ENCODE measurements around the gene FRMD8. TPM values are rescaled to one million over a fixed set of nuclear protein-coding genes. Genes with fewer than 3 reads are reported as not detected.
A peak's percentile ranks its signal among the peaks of the same experiment; 100 is the strongest.
"Not testable (repeated sequence)": the region's sequence is repeated elsewhere in the genome, so short reads cannot be mapped to it uniquely, and the experiment has no call there.

The FRMD8 gene
- total RNA-seq, 5 donors from 2014 or later (not counting 1 experiment from before 2014, with no cell fraction given) = 35.6 to 79.1 (median 77.8) TPM

GRCh38 chr11:65448418-65449105 is 62.1 kb downstream of the FRMD8 start:
- H3K4me1 Mint-ChIP-seq = peaks cover 6 to 19% (median 13%) of the 10 kb centered on the region in 3 donors
- H3K36me3 Mint-ChIP-seq = peaks cover 7% of the 10 kb centered on the region
- 57% methylated on average over 1 of the region's 3 CpGs for WGBS (ENCODE audit: insufficient coverage)
- no peaks in the 10 kb centered on the region for H3K27me3 Mint-ChIP-seq
- POLR2A ChIA-PET = no interaction called here
- H3K9me3 Mint-ChIP-seq = peaks cover 0 to 3% (median 0%) of the 10 kb centered on the region in 3 donors
- H3K27ac Mint-ChIP-seq = peak overlapping the region; percentile 1 to 52
- CTCF ChIA-PET = interaction anchor here in 1 of 2 donors (0.6 kb wide), 1 partner anchor 10 kb away, joined by 3 read pairs; no protein-coding TSS in a partner anchor
- Histone ChIP-seq H3K4me1 (ENCODE audit: control insufficient read depth in 1 of 2, extremely low read depth in 1 of 2, insufficient read depth in 2 of 2, low read length in 2 of 2) (peaks cover 0 to 8% of the 10 kb centered on the region in 2 experiments), H3K9me3 (no peaks in the 10 kb centered on the region), H3K4me3 (ENCODE audit: control insufficient read depth in 1 of 2, extremely low read depth in 1 of 2, low read length in 1 of 2) (no peak overlapping the region), H3K27ac (ENCODE audit: low read length) (no peak overlapping the region), H3K36me3 (ENCODE audit: control insufficient read depth in 2 of 2, extremely low read depth in 1 of 2, insufficient read depth in 1 of 2, low read length in 1 of 2) (peaks cover 0 to 22% of the 10 kb centered on the region in 2 donors), H3K27me3 (replicated peaks in 1 of 2; ENCODE audit: control insufficient read depth in 2 of 2, extremely low read depth in 1 of 2, insufficient read depth in 2 of 2, low read length in 1 of 2) (no peaks in the 10 kb centered on the region)
- H3K4me3 Mint-ChIP-seq = no peak overlapping the region
- peak in 1 of 4 experiments; percentile 13 for ATAC-seq (replicated peaks in 1 of 4)
- no peak for DNase-seq

GRCh38 chr11:65451301-65451700 is 64.9 kb downstream of the FRMD8 start:
- H3K36me3 ChIP-seq (ENCODE audit: control insufficient read depth in 2 of 2, extremely low read depth in 1 of 2, insufficient read depth in 1 of 2, low read length in 1 of 2); DNase-seq; H3K4me3 Mint-ChIP-seq; H3K36me3 Mint-ChIP-seq; H3K9me3 Mint-ChIP-seq; POLR2A ChIA-PET; H3K27me3 ChIP-seq (replicated peaks in 1 of 2; ENCODE audit: control insufficient read depth in 2 of 2, extremely low read depth in 1 of 2, insufficient read depth in 2 of 2, low read length in 1 of 2); H3K27ac ChIP-seq (ENCODE audit: low read length); ATAC-seq (replicated peaks in 1 of 4); CTCF ChIA-PET; H3K27ac Mint-ChIP-seq; H3K27me3 Mint-ChIP-seq; H3K9me3 ChIP-seq; H3K4me3 ChIP-seq (ENCODE audit: control insufficient read depth in 1 of 2, extremely low read depth in 1 of 2, low read length in 1 of 2): not testable (repeated sequence)
- peaks cover 13 to 30% (median 26%) of the 10 kb centered on the region in 3 donors for H3K4me1 Mint-ChIP-seq
- peaks cover 4 to 17% of the 10 kb centered on the region in 2 experiments for H3K4me1 ChIP-seq (ENCODE audit: control insufficient read depth in 1 of 2, extremely low read depth in 1 of 2, insufficient read depth in 2 of 2, low read length in 2 of 2)
- WGBS (ENCODE audit: insufficient coverage) = no CpG with 5 or more reads among the region's 30 CpGs

GRCh38 chr11:65452259-65452658 is 65.8 kb downstream of the FRMD8 start:
- CTCF ChIA-PET; H3K9me3 Mint-ChIP-seq; H3K36me3 Mint-ChIP-seq; H3K9me3 ChIP-seq; H3K27me3 Mint-ChIP-seq; POLR2A ChIA-PET; H3K27ac ChIP-seq (ENCODE audit: low read length); H3K27ac Mint-ChIP-seq; H3K36me3 ChIP-seq (ENCODE audit: control insufficient read depth in 2 of 2, extremely low read depth in 1 of 2, insufficient read depth in 1 of 2, low read length in 1 of 2); H3K4me3 ChIP-seq (ENCODE audit: control insufficient read depth in 1 of 2, extremely low read depth in 1 of 2, low read length in 1 of 2); ATAC-seq (replicated peaks in 1 of 4); DNase-seq; H3K4me3 Mint-ChIP-seq; H3K27me3 ChIP-seq (replicated peaks in 1 of 2; ENCODE audit: control insufficient read depth in 2 of 2, extremely low read depth in 1 of 2, insufficient read depth in 2 of 2, low read length in 1 of 2): not testable (repeated sequence)
- no CpG with 5 or more reads among the region's 3 CpGs for WGBS (ENCODE audit: insufficient coverage)
- peaks cover 4 to 17% of the 10 kb centered on the region in 2 experiments for H3K4me1 ChIP-seq (ENCODE audit: control insufficient read depth in 1 of 2, extremely low read depth in 1 of 2, insufficient read depth in 2 of 2, low read length in 2 of 2)
- H3K4me1 Mint-ChIP-seq = peaks cover 13 to 33% (median 26%) of the 10 kb centered on the region in 3 donors

- DNase-seq = no peak
These were observed 66.5 kb downstream of the FRMD8 start for GRCh38 chr11:65452806-65453490.

GRCh38 chr11:65454311-65454695 is 67.9 kb downstream of the FRMD8 start:
- Mint-ChIP-seq H3K27me3 (no peaks in the 10 kb centered on the region), H3K9me3 (peaks cover 0 to 2% (median 0%) of the 10 kb centered on the region in 3 donors), H3K36me3 (no peaks in the 10 kb centered on the region), H3K4me3 (peak overlapping the region; percentile 86 to 94 (median 88)), H3K27ac (peak overlapping the region; percentile 86 to 87), H3K4me1 (peaks cover 13 to 31% (median 29%) of the 10 kb centered on the region in 3 donors)
- Histone ChIP-seq H3K9me3 (no peaks in the 10 kb centered on the region), H3K36me3 (ENCODE audit: control insufficient read depth in 2 of 2, extremely low read depth in 1 of 2, insufficient read depth in 1 of 2, low read length in 1 of 2) (no peaks in the 10 kb centered on the region), H3K4me3 (ENCODE audit: control insufficient read depth in 1 of 2, extremely low read depth in 1 of 2, low read length in 1 of 2) (peak overlapping the region; percentile 65 to 73), H3K4me1 (ENCODE audit: control insufficient read depth in 1 of 2, extremely low read depth in 1 of 2, insufficient read depth in 2 of 2, low read length in 2 of 2) (peaks cover 4 to 13% of the 10 kb centered on the region in 2 experiments), H3K27me3 (replicated peaks in 1 of 2; ENCODE audit: control insufficient read depth in 2 of 2, extremely low read depth in 1 of 2, insufficient read depth in 2 of 2, low read length in 1 of 2) (no peaks in the 10 kb centered on the region), H3K27ac (ENCODE audit: low read length) (peak overlapping the region; percentile 61)
- CTCF ChIA-PET = no interaction called here
- DNase-seq (no peak), ATAC-seq (replicated peaks in 1 of 4) (no peak)
- WGBS (ENCODE audit: insufficient coverage) = 89% methylated on average over 10 of the region's 10 CpGs
- POLR2A ChIA-PET = no interaction called here

More at GRCh38 chr11:65452806-65453490, 66.5 kb downstream of the FRMD8 start:
- CTCF ChIA-PET = no interaction called here
- Mint-ChIP-seq H3K4me1 (peaks cover 13 to 34% (median 28%) of the 10 kb centered on the region in 3 donors), H3K36me3 (no peaks in the 10 kb centered on the region), H3K27me3 (no peaks in the 10 kb centered on the region), H3K27ac (peak overlapping the region; percentile 43 to 64), H3K4me3 (peak overlapping the region in 2 of 3 donors; percentile 9 to 94), H3K9me3 (peaks cover 0 to 3% (median 0%) of the 10 kb centered on the region in 3 donors)
- POLR2A ChIA-PET = no interaction called here
- Histone ChIP-seq H3K27ac (ENCODE audit: low read length) (no peak overlapping the region), H3K9me3 (no peaks in the 10 kb centered on the region), H3K36me3 (ENCODE audit: control insufficient read depth in 2 of 2, extremely low read depth in 1 of 2, insufficient read depth in 1 of 2, low read length in 1 of 2) (no peaks in the 10 kb centered on the region), H3K4me1 (ENCODE audit: control insufficient read depth in 1 of 2, extremely low read depth in 1 of 2, insufficient read depth in 2 of 2, low read length in 2 of 2) (peaks cover 4 to 17% of the 10 kb centered on the region in 2 experiments), H3K27me3 (replicated peaks in 1 of 2; ENCODE audit: control insufficient read depth in 2 of 2, extremely low read depth in 1 of 2, insufficient read depth in 2 of 2, low read length in 1 of 2) (no peaks in the 10 kb centered on the region), H3K4me3 (ENCODE audit: control insufficient read depth in 1 of 2, extremely low read depth in 1 of 2, low read length in 1 of 2) (no peak overlapping the region)
- ATAC-seq (replicated peaks in 1 of 4) = no peak
- 93% methylated on average over 6 of the region's 8 CpGs for WGBS (ENCODE audit: insufficient coverage)

- Mint-ChIP-seq H3K27ac (peak overlapping the region; percentile 86 to 87), H3K4me3 (peak overlapping the region; percentile 86 to 94 (median 88)), H3K27me3 (no peaks in the 10 kb centered on the region), H3K9me3 (no peaks in the 10 kb centered on the region), H3K4me1 (peaks cover 13 to 31% (median 29%) of the 10 kb centered on the region in 3 donors), H3K36me3 (no peaks in the 10 kb centered on the region)
- ChIA-PET CTCF (no interaction called here), POLR2A (no interaction called here)
- H3K36me3 ChIP-seq (ENCODE audit: control insufficient read depth in 2 of 2, extremely low read depth in 1 of 2, insufficient read depth in 1 of 2, low read length in 1 of 2) = no peaks in the 10 kb centered on the region
- H3K4me3 ChIP-seq (ENCODE audit: control insufficient read depth in 1 of 2, extremely low read depth in 1 of 2, low read length in 1 of 2) = peak overlapping the region; percentile 65 to 73
- no peaks in the 10 kb centered on the region for H3K9me3 ChIP-seq
- H3K27ac ChIP-seq (ENCODE audit: low read length) = peak overlapping the region; percentile 61
- DNase-seq = peak; percentile 26 to 85 (median 61)
- no peaks in the 10 kb centered on the region for H3K27me3 ChIP-seq (replicated peaks in 1 of 2; ENCODE audit: control insufficient read depth in 2 of 2, extremely low read depth in 1 of 2, insufficient read depth in 2 of 2, low read length in 1 of 2)
- WGBS (ENCODE audit: insufficient coverage) = 2% methylated on average over 45 of the region's 47 CpGs
- peaks cover 4 to 13% of the 10 kb centered on the region in 2 experiments for H3K4me1 ChIP-seq (ENCODE audit: control insufficient read depth in 1 of 2, extremely low read depth in 1 of 2, insufficient read depth in 2 of 2, low read length in 2 of 2)
- peak; percentile 90 to 94 (median 92) for ATAC-seq (replicated peaks in 1 of 4)
These were observed 68.4 kb downstream of the FRMD8 start for GRCh38 chr11:65454696-65455456.

Data from T-cell (primary cell).